Measurements from ENCODE around the gene GRM7.

DNA sequence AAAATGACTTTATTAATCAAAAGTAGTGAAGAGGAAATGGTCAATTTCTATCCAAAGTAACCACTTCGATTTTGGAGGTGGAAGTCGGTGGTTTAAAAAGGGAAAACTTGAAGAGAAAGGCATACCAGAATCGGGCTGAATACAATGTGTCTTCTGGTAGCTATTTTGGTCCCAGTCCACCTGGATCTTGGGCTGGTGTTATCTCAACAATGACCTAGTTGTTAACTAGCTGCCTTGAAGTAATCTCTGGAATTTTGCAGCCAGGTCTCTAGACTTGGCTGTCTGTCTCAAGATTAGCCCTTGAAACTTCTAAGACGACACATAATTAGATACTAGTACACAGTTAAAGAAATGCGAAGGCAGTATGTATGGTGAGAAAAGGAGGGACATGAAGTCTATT, 409.8 kb downstream of the GRM7 start:
- TF ChIP-seq, protein P1, sequence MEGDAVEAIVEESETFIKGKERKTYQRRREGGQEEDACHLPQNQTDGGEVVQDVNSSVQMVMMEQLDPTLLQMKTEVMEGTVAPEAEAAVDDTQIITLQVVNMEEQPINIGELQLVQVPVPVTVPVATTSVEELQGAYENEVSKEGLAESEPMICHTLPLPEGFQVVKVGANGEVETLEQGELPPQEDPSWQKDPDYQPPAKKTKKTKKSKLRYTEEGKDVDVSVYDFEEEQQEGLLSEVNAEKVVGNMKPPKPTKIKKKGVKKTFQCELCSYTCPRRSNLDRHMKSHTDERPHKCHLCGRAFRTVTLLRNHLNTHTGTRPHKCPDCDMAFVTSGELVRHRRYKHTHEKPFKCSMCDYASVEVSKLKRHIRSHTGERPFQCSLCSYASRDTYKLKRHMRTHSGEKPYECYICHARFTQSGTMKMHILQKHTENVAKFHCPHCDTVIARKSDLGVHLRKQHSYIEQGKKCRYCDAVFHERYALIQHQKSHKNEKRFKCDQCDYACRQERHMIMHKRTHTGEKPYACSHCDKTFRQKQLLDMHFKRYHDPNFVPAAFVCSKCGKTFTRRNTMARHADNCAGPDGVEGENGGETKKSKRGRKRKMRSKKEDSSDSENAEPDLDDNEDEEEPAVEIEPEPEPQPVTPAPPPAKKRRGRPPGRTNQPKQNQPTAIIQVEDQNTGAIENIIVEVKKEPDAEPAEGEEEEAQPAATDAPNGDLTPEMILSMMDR (conservative IDR thresholded peaks at IDR 0.05; ENCODE audit: low read depth, low read length): no peak
- TF ChIP-seq MXI1 (IDR thresholded peaks at IDR 0.05; ENCODE audit: borderline replicate concordance, low read depth, low read length) (no peak), POLR2A (IDR thresholded peaks at IDR 0.05; ENCODE audit: low read depth, low read length) (no peak), RAD21 (IDR thresholded peaks at IDR 0.05; ENCODE audit: low read length) (no peak), RFX5 (IDR thresholded peaks at IDR 0.05; ENCODE audit: low read depth, low read length) (no peak), NFE2L2 (IDR thresholded peaks at IDR 0.05; ENCODE audit: low read depth, low read length) (no peak)
- TF ChIP-seq, protein P2, sequence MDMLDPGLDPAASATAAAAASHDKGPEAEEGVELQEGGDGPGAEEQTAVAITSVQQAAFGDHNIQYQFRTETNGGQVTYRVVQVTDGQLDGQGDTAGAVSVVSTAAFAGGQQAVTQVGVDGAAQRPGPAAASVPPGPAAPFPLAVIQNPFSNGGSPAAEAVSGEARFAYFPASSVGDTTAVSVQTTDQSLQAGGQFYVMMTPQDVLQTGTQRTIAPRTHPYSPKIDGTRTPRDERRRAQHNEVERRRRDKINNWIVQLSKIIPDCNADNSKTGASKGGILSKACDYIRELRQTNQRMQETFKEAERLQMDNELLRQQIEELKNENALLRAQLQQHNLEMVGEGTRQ (IDR thresholded peaks at IDR 0.05; ENCODE audit: low read depth, low read length): no peak

All from IMR-90 (cell line).